DOHH2 (cell line): ENCODE results near the gene MALT1.

Experiments used
- H3F3A ChIP-seq: fragments of 200-600 bp; sonication (generic), shearing (Covaris generic); 2 replicates; pipeline ENCODE4 v1.6.0; 2016; ENCODE audit warnings: antibody characterized with exemption, mild to moderate bottlenecking; ENCODE audit not compliant: control insufficient read depth, insufficient read depth
- H3K27ac ChIP-seq: fragments of 200-600 bp; sonication (generic); 2 replicates; pipeline ENCODE4 v1.5.1; 2014; ENCODE audit warnings: low read depth, mild to moderate bottlenecking, low read length, moderate library complexity
- H3K27me3 ChIP-seq: fragments of 200-600 bp; sonication (generic); 2 replicates; pipeline ENCODE4 v1.6.1; 2014; ENCODE audit warnings: mild to moderate bottlenecking, low read length, mixed read lengths; ENCODE audit not compliant: control insufficient read depth
- H3K36me3 ChIP-seq: fragments of 200-600 bp; sonication (generic); 2 replicates; pipeline ENCODE4 v1.6.1; 2014; ENCODE audit warnings: mild to moderate bottlenecking, low read length, moderate library complexity, mixed read lengths; ENCODE audit not compliant: control insufficient read depth
- H3K4me1 ChIP-seq: fragments of 200-600 bp; sonication (generic); 2 replicates; pipeline ENCODE4 v1.6.1; 2014; ENCODE audit warnings: mild to moderate bottlenecking, low read length, mixed read lengths; ENCODE audit not compliant: control insufficient read depth
- H3K4me2 ChIP-seq: fragments of 200-600 bp; sonication (generic); 2 replicates; pipeline ENCODE4 v1.6.0; 2014; ENCODE audit warnings: mild to moderate bottlenecking, low read length, moderate library complexity
- H3K4me3 ChIP-seq: fragments of 200-600 bp; sonication (generic); 2 replicates; pipeline ENCODE4 v1.5.1; 2014; ENCODE audit warnings: mild to moderate bottlenecking, low read length, mixed read lengths
- H3K79me2 ChIP-seq: fragments of 200-600 bp; sonication (generic); 2 replicates; pipeline ENCODE4 v1.6.1; 2014; ENCODE audit warnings: mild to moderate bottlenecking, low read length, mixed read lengths; ENCODE audit not compliant: control insufficient read depth
- H3K9me2 ChIP-seq: fragments of 200-600 bp; sonication (generic); replicated peaks from 2 replicates; pipeline ENCODE4 v1.6.1; 2014; ENCODE audit warnings: mild to moderate bottlenecking, low read length, mixed read lengths; ENCODE audit not compliant: control insufficient read depth
- H3K9me3 ChIP-seq: fragments of 200-600 bp; sonication (generic); 2 replicates; pipeline ENCODE4 v1.6.1; 2014; ENCODE audit warnings: antibody characterized with exemption, low read length, mixed read lengths; ENCODE audit not compliant: control insufficient read depth, insufficient read depth
- H4K20me1 ChIP-seq: fragments of 200-600 bp; sonication (generic); 2 replicates; pipeline ENCODE4 v1.6.0; 2014; ENCODE audit warnings: low read depth, mild to moderate bottlenecking, antibody characterized with exemption, low read length, moderate library complexity; ENCODE audit not compliant: control insufficient read depth, insufficient read depth
- EZH2phosphoT487 ChIP-seq: fragments of 200-600 bp; sonication (generic); IDR thresholded peaks from 2 replicates; pipeline ENCODE4 v1.6.1; 2017; ENCODE audit warnings: borderline replicate concordance, mild to moderate bottlenecking, antibody characterized with exemption, low read length, moderate library complexity, mixed read lengths
- TF ChIP-seq, protein P1 (sequence below): fragments of 200-600 bp; sonication (generic); IDR thresholded peaks from one replicate; pipeline ENCODE4 v1.5.1; 2014; ENCODE audit warnings: antibody characterized with exemption, mild to moderate bottlenecking, low read depth, low read length; ENCODE audit not compliant: poor library complexity, severe bottlenecking

The MALT1 gene, protein sequence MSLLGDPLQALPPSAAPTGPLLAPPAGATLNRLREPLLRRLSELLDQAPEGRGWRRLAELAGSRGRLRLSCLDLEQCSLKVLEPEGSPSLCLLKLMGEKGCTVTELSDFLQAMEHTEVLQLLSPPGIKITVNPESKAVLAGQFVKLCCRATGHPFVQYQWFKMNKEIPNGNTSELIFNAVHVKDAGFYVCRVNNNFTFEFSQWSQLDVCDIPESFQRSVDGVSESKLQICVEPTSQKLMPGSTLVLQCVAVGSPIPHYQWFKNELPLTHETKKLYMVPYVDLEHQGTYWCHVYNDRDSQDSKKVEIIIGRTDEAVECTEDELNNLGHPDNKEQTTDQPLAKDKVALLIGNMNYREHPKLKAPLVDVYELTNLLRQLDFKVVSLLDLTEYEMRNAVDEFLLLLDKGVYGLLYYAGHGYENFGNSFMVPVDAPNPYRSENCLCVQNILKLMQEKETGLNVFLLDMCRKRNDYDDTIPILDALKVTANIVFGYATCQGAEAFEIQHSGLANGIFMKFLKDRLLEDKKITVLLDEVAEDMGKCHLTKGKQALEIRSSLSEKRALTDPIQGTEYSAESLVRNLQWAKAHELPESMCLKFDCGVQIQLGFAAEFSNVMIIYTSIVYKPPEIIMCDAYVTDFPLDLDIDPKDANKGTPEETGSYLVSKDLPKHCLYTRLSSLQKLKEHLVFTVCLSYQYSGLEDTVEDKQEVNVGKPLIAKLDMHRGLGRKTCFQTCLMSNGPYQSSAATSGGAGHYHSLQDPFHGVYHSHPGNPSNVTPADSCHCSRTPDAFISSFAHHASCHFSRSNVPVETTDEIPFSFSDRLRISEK

DNA sequence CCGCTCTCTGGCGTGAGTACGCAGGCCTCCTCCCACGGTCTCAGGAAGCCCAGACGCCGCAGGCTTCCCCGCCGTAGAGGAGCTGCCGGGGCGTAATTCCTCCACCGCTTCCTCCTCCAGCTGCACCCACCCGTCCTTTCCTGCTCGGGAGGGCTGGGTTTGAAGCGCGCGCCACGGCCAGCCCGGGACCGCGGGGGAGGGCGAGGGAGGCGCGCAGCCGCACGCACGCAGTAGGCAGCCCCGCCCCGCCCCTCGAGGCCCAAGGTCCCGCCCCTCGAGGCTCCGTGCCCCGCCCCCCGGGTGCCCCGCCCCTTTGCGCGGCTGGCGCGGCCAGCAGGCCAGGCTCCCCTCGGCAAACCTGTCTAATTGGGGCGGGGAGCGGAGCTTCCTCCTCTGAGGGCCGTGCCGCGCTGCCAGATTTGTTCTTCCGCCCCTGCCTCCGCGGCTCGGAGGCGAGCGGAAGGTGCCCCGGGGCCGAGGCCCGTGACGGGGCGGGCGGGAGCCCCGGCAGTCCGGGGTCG lies at the start of gene MALT1:
TSS of gene MALT1 (plus strand) at position 355 of the 521 bp plus-strand sequence. CDS start 179 bp downstream, outside the sequence.
- H4K20me1 ChIP-seq = no peaks in the 10 kb centered on the region
- no peaks in the 10 kb centered on the region for H3K27me3 ChIP-seq
- H3K36me3 ChIP-seq = peaks cover 8% of the 10 kb centered on the region
- peaks cover 34% of the 10 kb centered on the region for H3K4me1 ChIP-seq
- no peaks in the 10 kb centered on the region for H3K9me3 ChIP-seq
- TF ChIP-seq EZH2phosphoT487 = no peak
- H3K9me2 ChIP-seq = no peaks in the 10 kb centered on the region
- peak within 1 kb of the TSS; percentile 96 for H3K4me2 ChIP-seq
- peak within 1 kb of the TSS; percentile 84 for H3K4me3 ChIP-seq
- peak within 1 kb of the TSS; percentile 72 for H3K27ac ChIP-seq
- H3F3A ChIP-seq = peaks cover 8% of the 10 kb centered on the region
- peaks cover 44% of the 10 kb centered on the region for H3K79me2 ChIP-seq

DNA sequence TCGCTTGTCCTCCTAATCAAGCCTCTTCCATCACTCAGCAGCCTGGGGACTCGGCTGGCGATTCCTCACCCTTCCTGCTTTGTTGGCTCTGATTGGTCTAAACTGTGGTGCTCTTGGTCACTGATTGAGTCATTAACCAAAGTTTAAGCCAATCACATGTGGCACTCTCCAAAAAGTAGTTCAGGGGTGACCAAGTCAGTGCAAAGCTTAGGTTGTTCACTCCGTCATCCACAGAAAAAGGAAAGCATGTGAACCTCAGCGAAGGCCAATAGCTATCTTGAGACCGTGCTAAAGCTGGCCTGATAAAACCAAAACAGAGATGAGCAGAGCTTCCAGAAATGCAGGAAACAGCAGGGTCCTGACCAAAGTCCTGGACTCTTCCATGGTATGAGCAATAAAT lies 47.3 kb upstream of the MALT1 start:
- H3K4me3 ChIP-seq = no peak overlapping the region
- H3F3A ChIP-seq = no peaks in the 10 kb centered on the region

DNA sequence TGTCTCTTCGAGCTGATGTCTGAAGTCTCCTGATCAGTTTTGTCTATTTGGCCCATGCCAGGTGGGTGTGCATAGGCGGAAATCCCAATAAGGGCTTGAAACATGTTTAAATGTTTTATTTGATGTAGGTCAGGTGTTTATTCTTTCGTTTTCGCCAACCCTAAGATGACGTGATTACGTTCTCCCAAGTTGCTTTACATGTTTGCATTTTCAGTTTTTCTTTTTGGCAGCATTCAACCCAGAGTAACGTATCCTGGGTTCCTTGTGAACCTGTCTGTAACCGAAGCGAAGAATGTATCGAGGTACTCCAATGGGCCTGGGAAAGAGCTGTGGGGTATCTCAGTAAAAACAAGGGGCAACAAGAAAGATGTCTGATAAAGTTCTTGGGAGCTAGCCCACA lies 45.4 kb upstream of the MALT1 start:
- H3K27ac ChIP-seq = no peak overlapping the region
- no peak overlapping the region for H3K4me2 ChIP-seq
- TF ChIP-seq EZH2phosphoT487 = no peak
- TF ChIP-seq, protein P1, sequence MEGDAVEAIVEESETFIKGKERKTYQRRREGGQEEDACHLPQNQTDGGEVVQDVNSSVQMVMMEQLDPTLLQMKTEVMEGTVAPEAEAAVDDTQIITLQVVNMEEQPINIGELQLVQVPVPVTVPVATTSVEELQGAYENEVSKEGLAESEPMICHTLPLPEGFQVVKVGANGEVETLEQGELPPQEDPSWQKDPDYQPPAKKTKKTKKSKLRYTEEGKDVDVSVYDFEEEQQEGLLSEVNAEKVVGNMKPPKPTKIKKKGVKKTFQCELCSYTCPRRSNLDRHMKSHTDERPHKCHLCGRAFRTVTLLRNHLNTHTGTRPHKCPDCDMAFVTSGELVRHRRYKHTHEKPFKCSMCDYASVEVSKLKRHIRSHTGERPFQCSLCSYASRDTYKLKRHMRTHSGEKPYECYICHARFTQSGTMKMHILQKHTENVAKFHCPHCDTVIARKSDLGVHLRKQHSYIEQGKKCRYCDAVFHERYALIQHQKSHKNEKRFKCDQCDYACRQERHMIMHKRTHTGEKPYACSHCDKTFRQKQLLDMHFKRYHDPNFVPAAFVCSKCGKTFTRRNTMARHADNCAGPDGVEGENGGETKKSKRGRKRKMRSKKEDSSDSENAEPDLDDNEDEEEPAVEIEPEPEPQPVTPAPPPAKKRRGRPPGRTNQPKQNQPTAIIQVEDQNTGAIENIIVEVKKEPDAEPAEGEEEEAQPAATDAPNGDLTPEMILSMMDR = no peak
- H3K27me3 ChIP-seq = peaks cover 11% of the 10 kb centered on the region; the same call in 1 of the 2 replicates
- no peaks in the 10 kb centered on the region for H3K79me2 ChIP-seq
- no peak overlapping the region for H3K4me3 ChIP-seq
- no peaks in the 10 kb centered on the region for H3K9me2 ChIP-seq
- H3F3A ChIP-seq = no peaks in the 10 kb centered on the region
- no peaks in the 10 kb centered on the region for H3K36me3 ChIP-seq
- H3K9me3 ChIP-seq = no peaks in the 10 kb centered on the region
- H3K4me1 ChIP-seq = no peaks in the 10 kb centered on the region
- H4K20me1 ChIP-seq = no peaks in the 10 kb centered on the region

More for the DNA sequence above, 47.3 kb upstream of the MALT1 start:
- TF ChIP-seq, protein P1 = no peak
- no peak for TF ChIP-seq EZH2phosphoT487
- Histone ChIP-seq H3K4me2 (no peak overlapping the region), H3K4me1 (no peaks in the 10 kb centered on the region), H3K27ac (no peak overlapping the region), H3K36me3 (no peaks in the 10 kb centered on the region), H3K9me3 (no peaks in the 10 kb centered on the region), H3K9me2 (no peaks in the 10 kb centered on the region), H3K27me3 (peaks cover 14% of the 10 kb centered on the region; the same call in 1 of the 2 replicates), H3K79me2 (no peaks in the 10 kb centered on the region), H4K20me1 (no peaks in the 10 kb centered on the region)
